GM19455 (cell line): ENCODE measurements around the gene ADD1.

Experiments
- ATAC-seq: cut with Tn5 transposase; IDR thresholded peaks from one replicate; pipeline ENCODE4 v1.9.1; 2021; ENCODE audit not compliant: unreplicated experiment

Gene ADD1, protein sequence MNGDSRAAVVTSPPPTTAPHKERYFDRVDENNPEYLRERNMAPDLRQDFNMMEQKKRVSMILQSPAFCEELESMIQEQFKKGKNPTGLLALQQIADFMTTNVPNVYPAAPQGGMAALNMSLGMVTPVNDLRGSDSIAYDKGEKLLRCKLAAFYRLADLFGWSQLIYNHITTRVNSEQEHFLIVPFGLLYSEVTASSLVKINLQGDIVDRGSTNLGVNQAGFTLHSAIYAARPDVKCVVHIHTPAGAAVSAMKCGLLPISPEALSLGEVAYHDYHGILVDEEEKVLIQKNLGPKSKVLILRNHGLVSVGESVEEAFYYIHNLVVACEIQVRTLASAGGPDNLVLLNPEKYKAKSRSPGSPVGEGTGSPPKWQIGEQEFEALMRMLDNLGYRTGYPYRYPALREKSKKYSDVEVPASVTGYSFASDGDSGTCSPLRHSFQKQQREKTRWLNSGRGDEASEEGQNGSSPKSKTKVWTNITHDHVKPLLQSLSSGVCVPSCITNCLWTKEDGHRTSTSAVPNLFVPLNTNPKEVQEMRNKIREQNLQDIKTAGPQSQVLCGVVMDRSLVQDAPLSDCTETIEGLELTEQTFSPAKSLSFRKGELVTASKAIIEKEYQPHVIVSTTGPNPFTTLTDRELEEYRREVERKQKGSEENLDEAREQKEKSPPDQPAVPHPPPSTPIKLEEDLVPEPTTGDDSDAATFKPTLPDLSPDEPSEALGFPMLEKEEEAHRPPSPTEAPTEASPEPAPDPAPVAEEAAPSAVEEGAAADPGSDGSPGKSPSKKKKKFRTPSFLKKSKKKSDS

DNA sequence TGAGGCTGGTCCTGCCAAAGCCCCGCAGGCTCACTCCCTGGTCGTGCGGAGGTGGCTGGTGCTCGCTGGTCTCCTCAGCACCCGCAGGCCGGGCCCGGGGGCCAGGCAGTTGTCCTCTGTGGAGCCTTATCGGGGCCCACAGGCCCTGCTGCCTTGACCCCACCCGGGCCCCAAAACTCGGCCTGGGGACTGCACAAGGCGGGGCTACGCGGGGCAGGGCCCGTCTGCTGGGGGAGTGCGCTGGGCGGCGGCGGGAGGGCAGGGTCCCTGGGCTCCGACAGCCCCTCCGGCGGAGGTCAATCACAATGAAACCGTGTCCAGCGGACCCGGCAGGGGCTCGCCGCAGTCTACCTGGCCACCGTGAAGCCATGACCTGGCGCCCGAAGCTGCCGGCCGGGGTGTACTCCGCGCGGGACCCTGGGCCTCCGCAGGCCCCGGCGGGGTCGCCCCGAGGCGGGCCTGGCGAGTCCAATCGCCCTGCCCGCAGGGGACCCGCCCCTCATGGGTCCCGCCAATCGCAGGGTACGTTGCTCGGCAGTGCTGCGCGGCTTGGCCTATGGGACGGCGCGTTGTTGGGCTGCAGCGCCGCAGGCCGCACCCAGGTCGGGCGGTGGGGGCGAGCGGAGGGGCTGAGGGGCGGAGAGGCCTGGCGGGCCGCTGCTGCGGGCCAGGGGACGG, at the start of gene ADD1:
Gene ADD1, plus strand, starts transcription at position 582 of the 678 bp plus-strand sequence. CDS start 32,072 bp downstream, outside the sequence.
- ATAC-seq = peak; percentile 81

DNA sequence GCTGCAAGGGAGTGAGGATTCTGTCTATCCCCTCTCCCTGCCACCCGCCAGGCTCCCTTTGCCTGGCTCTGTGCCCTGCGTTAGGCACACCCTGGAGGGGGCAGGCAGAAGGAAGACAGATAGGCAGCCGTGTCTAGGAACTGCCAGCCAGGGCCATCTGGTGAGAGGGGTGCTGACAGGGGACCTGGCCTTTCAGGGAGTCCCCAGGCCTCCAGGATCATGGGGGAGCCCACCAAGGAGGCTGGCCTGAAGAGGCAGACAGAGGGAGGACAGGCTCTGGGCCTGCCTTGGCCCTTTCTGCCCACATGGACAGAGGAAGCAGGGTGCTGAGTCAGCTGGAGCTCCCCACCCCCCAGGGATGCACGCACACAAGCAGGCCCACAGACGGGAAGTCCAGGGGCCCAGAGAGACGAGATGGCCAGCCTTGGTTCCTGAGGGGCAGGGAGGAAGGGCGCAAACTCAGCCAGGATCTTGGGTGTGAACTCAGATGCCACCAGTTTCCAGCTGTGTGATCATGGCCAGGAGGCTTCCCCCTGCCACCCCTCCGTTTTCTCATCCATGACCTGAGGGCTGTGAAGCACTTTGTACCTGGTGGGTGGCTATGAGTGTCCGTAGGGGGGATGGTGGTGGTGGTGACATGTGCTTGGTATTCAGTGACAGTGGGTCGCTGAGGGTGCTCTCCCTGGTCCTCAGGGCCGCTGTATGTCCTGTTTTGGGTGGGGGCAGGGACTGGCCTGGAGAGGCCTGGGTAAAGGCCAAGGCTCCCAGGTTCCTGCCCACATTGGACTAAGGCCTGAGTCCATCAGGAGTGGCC, 49.0 kb upstream of the ADD1 start:
- no peak for ATAC-seq

DNA sequence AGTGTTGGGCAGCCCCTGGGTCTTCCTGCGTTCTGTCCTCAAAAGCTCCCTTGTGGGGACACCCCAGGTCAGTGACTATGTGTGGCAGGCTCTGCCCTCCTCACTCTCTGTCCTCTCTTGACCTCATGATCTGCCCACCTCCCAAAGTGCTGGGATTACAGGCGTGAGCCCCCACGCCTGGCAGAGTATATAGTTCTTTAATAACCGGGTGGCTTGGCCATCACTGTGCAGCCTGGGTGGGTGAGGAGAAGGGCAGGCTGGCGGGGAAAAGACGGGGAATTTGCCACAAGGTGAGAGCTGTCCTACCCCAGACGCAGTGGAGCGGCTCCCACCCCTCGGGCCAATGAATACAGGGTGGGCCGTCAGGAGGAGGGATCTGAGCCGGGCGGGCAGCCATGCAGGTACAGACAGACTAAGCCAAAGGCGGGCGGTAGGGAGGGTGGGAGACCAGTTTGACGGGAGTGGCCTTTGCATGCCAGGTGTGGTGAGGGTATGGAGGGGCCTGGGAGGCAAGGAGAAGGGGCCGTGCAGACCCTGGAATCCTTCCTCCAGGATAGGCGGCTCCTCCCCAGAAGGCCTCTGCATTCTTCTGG, 48.2 kb upstream of the ADD1 start:
- ATAC-seq = no peak

DNA sequence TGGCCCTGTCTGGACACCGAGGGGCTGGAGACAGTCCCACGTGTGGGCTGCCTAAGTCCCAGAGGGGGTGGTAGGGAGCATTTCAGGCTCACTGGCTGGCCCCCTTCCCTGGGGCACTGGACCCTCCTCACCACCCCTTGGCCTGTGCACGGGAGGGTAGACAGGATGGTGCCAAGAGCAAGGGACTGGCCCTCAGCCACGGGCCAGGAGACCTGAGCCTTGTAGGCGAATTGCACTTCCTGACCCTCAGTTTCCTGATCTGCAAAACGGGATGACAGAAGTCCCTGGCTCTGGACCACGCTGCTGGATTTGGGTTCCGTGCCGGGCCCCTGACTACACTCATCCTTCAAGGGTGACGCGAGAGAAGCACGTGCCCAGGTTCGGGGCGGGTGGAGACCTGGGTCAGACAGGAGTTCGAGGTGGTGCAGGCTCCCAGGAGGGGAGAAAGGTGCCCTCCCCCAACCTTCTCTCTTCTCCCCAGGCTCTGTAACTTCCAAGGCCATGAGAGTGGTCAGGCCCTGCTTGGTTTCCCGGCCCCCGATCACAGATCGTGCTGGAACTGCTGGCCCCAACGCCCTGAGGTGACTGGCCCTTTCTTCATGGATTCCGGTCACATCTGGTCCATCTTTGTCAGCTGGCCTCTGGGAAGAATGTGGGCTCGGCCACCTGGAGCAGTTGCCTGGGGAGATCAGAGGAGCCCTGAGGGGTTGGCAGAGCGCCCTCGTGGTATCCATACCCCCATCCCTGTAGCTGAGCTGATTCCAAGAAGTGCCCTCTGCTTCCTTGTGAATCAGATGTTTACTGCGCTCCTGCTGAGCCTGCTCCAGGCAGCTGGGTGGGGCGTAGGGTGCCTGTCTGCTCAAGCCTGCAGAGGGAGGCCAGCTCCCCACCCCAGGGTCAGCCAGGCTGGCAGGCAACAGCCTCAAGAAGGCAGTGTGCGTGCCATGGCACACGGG, 47.5 kb upstream of the ADD1 start:
- no peak for ATAC-seq

DNA sequence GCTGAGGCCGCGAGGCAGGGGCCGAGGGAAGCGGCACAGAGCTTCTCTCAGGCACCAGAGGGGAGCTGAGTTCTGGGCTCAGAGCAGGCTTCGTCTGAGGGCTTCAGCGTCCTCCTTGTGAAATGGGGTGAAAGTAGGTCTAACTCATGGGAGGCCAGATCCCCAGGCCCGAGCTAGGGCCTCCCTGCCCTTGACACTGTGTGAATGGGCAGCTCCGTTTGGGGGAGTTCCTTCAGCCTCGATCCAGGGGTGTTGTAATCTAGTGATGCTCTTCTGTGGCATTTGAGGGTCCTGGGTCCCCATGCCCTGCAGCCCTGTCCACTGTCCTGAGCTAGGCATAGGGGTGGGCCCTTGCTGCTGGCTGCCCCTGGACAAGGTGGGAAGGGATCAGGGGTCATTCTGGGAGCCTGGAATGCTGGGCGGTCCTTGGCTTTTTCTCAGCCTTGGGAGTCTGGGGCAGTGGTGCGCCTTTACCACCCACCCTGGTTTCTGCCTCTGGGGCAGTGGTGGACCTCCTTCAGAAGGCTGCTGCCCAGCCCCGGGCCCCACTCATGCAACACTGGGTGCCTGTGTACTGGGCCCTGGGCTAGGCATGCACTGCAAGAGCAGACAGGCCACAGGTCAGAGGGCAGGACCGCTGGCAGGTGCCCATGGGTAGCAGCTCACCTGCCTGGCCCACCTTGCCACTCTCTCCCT, 46.6 kb upstream of the ADD1 start:
- ATAC-seq = no peak

DNA sequence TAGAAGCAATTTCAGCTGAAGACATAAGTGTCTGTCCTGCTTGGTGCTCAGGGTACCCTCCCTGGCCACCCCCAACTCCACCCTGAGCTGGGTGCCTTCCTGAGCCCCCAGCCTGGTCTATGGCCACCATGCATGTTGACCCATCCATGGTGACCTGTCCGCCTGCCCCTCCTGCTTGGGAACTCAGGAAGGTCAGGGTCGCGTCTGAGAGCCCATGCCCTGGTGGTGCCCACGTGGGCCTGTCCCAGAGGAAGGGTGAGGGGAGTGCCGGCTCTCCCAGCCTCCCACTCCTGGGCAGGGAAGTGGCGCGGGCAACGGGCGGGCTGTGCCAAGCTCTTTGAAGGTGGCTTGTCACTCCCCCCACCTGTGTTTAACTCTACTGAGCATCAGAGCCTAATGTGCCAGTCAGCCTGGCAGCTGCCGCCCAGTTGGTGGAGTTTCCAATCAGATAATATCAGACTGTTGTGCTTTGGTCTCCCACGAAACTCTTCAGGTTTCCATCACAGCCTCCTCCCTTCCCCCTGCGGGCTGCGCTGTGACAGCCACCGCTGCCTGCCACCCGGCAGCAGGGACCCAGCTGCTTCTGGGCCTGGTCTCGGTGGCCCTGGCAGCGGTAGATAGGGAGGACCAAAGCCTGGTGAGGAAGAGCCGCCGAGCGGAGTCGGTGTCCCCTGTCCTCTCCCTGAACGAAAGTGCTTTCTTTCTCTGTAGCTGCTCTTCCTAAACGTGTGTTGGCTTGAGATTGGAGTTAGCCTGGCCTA, 45.9 kb upstream of the ADD1 start:
- no peak for ATAC-seq

DNA sequence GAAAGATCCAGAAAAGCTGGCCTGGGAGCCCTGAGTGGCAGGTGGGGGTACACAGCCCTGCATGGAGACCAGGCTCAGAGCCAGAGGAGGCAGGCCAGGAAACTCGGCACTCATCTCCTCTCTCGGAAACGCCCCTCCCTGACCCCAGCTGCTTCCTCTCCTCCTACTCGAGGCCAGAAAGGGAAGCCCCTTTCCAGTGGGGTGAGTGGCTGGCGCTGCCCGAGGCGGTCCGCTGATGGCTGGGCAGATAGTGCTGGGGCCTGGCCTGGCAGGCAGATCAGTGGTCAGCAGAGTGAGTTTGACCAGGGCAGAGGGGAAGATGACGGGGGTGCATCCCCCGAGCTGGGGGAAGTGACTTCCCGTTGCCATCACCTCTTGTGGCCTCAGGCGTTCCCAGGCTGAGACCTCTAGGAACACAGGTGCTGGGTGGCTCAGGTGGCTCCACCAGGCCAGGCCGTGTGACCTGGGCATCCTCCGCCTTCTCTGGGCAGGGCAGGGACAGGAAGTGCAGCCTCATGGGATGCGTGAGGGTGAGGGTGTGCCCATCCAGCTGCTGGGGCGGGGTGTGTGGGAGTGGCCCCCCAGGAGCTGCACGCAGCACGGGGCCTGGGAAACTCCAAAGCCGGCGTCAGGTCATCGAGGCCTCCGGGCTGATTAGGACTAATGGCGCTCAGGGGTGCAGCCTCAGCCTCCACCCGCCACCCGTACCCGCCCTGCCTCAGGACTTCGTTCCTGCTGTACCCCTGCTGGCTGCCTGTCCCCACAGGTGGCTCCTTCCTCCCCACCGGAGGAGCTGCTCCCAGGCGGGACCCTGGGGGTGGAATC, 45.0 kb upstream of the ADD1 start:
- ATAC-seq = no peak

DNA sequence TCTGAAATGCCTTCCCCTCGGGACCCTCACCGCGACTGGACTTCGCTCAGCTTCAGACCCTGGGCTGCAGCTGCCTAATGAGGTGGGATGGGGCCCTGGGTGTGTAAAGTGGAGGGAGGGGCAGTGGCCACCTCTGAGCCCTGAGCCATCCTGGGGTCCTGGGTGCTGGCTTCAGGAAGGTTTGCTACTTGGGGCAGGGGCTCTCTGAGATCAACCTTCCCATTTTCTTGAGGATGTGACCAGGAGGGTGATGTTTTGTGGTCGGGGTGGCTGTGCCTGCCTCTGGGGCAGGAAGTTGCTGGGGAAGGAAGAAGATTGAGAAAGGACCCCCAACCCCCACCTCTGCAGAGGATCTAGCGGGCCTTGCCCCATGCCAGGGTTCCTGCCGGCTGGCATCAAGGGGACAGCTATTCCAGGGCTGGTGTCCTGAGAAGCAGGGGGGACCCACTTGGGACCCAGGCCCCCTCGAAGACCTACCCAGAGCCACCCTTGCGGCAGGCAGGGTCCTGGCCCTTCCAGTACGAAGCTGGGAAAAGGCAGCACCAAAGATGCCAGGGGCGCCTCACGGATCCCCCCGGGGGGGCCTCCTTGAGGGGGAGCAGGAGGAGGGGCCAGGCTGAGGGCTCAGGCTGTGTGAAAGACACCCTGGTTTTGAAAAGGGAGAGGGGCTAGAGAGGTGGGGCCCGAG, 44.3 kb upstream of the ADD1 start:
- no peak for ATAC-seq

DNA sequence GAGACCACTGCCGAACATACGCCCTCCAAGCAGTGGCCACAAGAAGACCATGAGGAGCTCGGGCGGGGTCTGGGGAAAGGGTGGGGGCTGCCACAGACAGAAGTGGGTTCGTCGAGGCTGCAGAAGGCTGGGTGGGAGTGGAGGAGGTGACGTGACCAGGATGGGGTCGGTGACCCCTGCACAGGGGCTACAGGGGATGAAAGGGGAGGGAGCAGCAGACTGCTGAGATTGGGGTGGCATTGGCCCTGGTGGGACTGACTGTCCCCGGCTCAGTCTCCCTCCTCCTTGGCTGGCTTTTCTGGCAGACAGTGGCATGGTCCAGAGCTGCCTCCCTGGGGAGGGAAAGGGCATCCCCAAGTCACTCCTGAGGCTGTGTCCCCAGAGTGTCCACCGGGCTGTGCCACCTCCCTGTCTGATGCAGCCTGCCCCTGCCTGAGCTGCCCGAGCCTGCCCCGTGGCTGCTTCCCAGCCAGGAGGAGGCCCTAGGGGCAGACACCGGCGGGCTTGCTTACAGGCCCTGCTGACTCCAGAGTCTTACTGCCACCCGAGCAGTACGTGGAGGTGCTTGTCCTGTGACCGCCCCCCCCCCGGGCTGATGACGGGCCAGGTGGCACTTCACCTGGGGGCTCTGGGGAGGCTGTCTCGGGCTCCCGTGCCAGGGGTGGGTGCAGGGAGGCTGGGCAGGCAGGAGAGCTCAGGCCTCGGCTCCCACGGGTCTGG, 43.5 kb upstream of the ADD1 start:
- ATAC-seq = no peak

DNA sequence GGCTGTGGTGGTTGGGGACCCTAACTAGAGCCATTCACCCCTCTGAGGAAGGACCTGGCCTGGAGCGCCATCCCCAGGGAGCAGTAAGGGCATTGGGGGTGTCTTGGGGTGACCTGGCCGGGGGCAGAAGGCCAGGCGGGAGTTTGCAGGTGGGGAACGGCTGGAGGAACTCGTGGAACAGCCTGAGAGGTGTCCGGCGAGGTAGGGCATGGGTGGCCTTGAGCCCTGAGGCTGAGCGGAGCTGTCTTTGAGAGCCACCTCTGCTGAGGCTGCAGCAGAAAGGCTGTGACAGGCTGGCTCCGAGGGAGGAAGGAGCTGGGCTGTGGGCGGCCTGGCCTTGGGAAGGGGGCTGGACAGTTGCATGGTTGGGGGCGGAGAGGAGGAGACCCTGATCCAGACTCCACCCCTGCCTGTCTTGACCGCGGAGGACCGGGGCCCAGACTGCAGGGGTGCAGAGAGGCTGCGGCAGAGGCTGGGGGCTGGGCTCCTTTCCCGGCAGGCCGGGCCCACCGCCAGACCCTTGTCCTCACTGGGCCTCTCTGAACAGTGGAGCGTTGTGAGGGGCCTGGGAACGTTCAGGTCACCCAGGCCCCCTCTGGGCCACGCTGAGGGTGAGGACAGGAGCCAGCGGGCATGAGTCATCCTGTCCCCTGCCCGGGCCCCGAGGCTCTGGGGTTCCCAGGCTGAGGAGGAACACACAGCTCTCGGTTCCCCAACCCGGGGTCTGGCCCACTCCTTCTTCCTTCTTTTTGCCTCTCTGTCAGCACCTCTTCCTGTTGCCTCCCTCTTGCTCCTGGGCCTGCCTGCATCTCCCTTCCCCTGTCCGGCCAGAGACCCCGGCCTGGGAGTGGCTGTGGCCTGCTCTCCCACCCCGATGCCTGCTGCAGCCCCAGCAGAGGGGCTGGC, 42.7 kb upstream of the ADD1 start:
- ATAC-seq = no peak

DNA sequence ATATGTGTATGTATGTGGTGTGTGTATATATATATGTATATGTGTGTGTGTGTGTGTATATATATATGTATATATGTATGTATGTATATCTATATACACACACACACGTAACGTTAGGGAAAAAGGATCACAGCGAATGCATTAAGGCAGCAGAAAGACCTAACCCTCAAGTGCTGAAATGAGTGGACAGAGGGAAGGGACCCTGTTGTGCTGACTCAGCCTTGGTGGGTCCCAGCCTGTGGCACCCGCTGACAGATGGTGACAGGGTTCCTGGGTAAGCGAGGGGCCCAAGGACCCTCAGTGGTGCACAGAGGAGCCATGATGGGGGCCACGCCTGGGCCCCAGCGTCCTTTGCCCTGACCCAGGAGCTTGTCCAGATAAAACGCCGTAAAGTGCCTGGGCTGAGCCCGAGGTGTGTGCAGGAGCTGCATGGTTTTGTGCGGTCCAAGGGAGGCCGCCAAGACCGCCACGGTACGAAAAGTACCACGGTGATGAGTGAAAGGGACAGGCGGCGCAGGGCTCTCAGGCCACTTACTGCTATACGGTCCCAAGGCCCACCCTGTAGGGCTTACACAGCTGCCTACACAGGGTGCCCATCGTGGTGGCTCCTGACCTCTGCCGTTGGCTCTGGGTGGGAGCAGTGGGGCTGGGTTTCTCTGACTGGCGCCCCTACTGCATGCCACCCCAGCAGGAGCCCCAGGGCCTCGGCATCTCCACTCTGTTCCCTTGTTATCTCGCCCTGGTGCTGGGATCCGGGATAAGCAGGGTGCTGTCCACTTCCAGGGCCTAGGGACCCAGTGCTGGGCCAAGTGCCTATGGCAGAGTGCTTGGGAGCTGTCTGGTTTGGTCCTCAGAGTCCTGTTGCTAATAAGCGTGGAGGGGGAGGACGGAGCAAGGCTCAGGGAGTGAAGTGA, 40.8 kb upstream of the ADD1 start:
- no peak for ATAC-seq

DNA sequence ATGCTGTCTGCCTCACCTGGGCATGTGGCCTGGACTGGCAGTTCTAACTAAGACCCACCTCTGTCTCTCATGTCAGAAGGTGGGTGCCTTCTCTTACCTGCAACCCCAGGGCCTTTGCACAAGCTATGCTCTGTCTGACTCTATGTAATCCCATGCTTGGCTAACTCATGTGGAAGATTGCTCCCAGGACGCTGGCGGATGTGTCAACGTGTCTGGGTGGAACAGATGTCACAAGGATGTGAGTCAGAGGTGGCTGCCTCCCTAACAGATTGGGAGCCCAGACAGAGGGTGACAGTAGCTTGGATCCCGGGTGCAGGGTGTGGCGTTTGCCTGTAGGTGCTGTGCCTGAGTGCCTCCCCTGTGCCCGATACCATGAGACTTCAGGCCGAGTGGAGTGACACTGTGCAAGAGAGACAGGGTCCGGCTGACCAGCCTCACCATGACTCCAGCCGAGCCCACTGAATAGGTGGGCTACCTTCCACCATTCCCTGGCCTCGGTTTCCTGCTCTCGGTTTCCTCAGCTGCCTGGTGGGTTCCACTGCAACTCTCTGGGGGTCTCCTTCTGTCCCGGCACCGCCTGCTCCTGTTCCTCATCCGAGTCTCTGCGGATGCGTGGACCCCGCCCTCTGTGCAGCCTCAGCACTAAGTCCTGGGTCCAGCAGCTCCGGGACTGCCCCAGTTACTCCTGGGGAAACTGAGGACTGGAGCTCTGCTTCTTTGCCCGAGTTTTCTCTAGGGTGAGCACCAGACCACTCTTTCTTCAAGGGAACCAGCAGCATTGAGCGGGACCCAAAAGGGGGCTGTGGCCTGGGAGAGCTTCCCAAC, 39.8 kb upstream of the ADD1 start:
- no peak for ATAC-seq

DNA sequence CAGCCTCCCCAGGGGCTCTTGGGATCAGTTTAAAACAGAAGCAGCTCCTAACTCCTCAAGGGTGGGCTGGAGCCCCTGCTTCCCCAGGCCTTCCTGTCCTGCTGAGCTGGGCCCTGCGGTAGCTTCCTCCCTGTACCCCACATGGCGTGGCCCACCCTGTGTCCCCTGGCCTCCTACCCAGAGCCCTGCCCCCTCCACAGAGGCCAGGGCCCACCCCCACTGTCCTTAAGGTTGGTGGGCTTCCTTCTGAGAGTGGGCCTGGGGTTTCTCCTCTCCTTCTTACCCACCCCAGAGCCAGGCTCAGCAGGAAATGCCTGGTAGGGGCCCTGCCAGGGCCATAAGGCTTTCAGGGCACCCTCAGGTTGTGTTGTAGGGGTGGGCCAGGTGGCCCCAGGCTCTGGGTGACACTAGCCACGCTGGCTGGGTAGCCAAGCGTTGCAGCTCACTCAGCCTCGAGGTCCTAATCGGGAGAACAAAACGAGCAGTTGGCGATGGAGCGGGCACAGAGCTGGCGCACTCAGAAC, 39.1 kb upstream of the ADD1 start:
- no peak for ATAC-seq
